Measurements from ENCODE around the gene PAQR6.

DNA sequence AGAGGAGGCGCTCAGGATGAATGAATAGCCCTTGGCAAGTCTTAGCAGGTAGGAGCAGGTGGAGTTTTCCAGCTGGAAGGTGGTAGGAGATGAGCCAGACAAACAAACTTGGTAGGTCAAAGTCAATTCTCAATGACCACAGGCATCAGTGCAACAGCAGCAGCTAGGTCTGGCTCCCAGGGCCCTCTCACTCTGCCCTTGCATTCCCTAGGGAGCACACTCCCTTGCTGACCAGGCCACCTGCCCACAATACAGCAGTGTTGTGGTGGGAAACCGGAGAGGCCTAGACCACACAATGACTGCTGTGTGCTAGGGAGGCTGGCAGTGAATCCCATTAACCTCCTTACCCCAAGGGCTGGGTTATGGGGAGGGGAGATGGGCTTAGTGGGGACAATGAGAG lies 13.0 kb upstream of the PAQR6 start:
- TF ChIP-seq CTCF (IDR thresholded peaks at IDR 0.05) (no peak), POLR2A (IDR thresholded peaks at IDR 0.05) (no peak)
